Esophagus (tissue), 2 donors: ENCODE results near the gene EXOC2. TPM values are rescaled to one million over a fixed set of nuclear protein-coding genes. Genes with fewer than 3 reads are reported as not detected.

Experiments used
- H3K27ac ChIP-seq, 2 donors: one replicate each; pipeline ENCODE4 v1.5.1; 2013; ENCODE audit warnings: low read depth in 2 of 2, mild to moderate bottlenecking in 2 of 2, inconsistent platforms in 1 of 2, low read length in 1 of 2, moderate library complexity in 1 of 2
- H3K27me3 ChIP-seq, 2 donors: one replicate each; pipeline ENCODE4 v1.6.1; 2013; ENCODE audit warnings: low read length in 2 of 2, control low read depth in 1 of 2, mild to moderate bottlenecking in 1 of 2; ENCODE audit not compliant: insufficient read depth in 2 of 2, control insufficient read depth in 1 of 2
- H3K36me3 ChIP-seq, 2 donors: one replicate each; pipeline ENCODE4 v1.6.1; 2013; ENCODE audit warnings: low read length in 1 of 2; ENCODE audit not compliant: control insufficient read depth in 2 of 2, insufficient read depth in 2 of 2
- H3K4me1 ChIP-seq, 2 donors: one replicate each; pipeline ENCODE4 v1.6.1; 2013; ENCODE audit warnings: low read length in 1 of 2; ENCODE audit not compliant: control insufficient read depth in 2 of 2, insufficient read depth in 2 of 2
- H3K4me3 ChIP-seq, 2 donors: one replicate each; pipeline ENCODE4 v1.5.1; 2013; ENCODE audit warnings: low read length in 2 of 2, mild to moderate bottlenecking in 2 of 2, low read depth in 1 of 2, moderate library complexity in 1 of 2
- H3K9me3 ChIP-seq, 2 donors: one replicate each; pipeline ENCODE4 v1.6.1; 2013; ENCODE audit warnings: mild to moderate bottlenecking in 2 of 2, low read depth in 1 of 2, low read length in 1 of 2, moderate library complexity in 1 of 2; ENCODE audit not compliant: control insufficient read depth in 2 of 2, insufficient read depth in 1 of 2
- WGBS, 2 donors: extraction: QIAGEN DNeasy Blood & Tissue Kit; methylation state at CpG; one replicate each; pipeline ENCODE4 v1.1.7; 2013; 5-methylcytosine and 5-hydroxymethylcytosine counted together
- polyA plus RNA-seq, 2 donors: library from polyadenylated mRNA; stranded (reverse); fragments of 200-250 nt; gene quantifications; one replicate each; pipeline ENCODE4 v1.2.3, GENCODE V29; 2013
- donor health status: healthy with polysubstance abuse.
- donor health status: Bipolar disorder and iron deficiency.

EXOC2 gene
- polyA plus RNA-seq, 2 donors = 5.0 to 9.5 TPM

GRCh38 chr6:710601-711571 is 17.9 kb upstream of the EXOC2 start:
- Histone ChIP-seq H3K9me3 (no peaks in the 10 kb centered on the region), H3K27ac (peak overlapping the region; percentile 94 to 97), H3K4me3 (peak overlapping the region; percentile 64 to 76), H3K4me1 (peaks cover 0 to 4% of the 10 kb centered on the region in 2 donors), H3K36me3 (no peaks in the 10 kb centered on the region), H3K27me3 (no peaks in the 10 kb centered on the region)
- WGBS, 2 donors = 1 to 2% methylated on average over 55 of the region's 55 CpGs

GRCh38 chr6:709471-710056 is 16.6 kb upstream of the EXOC2 start:
- H3K9me3 ChIP-seq = no peaks in the 10 kb centered on the region
- 87 to 89% methylated on average over 3 of the region's 3 CpGs for WGBS, 2 donors
- H3K36me3 ChIP-seq = no peaks in the 10 kb centered on the region
- no peaks in the 10 kb centered on the region for H3K27me3 ChIP-seq
- H3K4me1 ChIP-seq = peaks cover 0 to 4% of the 10 kb centered on the region in 2 donors
- H3K4me3 ChIP-seq = no peak overlapping the region
- H3K27ac ChIP-seq = no peak overlapping the region

- Histone ChIP-seq H3K36me3 (no peaks in the 10 kb centered on the region), H3K27me3 (no peaks in the 10 kb centered on the region), H3K4me1 (peaks cover 0 to 4% of the 10 kb centered on the region in 2 donors), H3K27ac (no peak overlapping the region), H3K9me3 (no peaks in the 10 kb centered on the region), H3K4me3 (no peak overlapping the region)
- WGBS, 2 donors = 67 to 78% methylated on average over 6 of the region's 6 CpGs
These were observed 15.3 kb upstream of the EXOC2 start for GRCh38 chr6:708237-708598.

GRCh38 chr6:707576-708236 is 14.8 kb upstream of the EXOC2 start:
- H3K4me1 ChIP-seq = peaks cover 0 to 4% of the 10 kb centered on the region in 2 donors
- H3K36me3 ChIP-seq = no peaks in the 10 kb centered on the region
- H3K4me3 ChIP-seq = no peak overlapping the region
- no peaks in the 10 kb centered on the region for H3K27me3 ChIP-seq
- no peak overlapping the region for H3K27ac ChIP-seq
- H3K9me3 ChIP-seq = no peaks in the 10 kb centered on the region
- WGBS, 2 donors = 90% methylated on average over 10 of the region's 10 CpGs

- no peaks in the 10 kb centered on the region for H3K27me3 ChIP-seq
- peaks cover 0 to 4% of the 10 kb centered on the region in 2 donors for H3K4me1 ChIP-seq
- 80 to 86% methylated on average over 8 of the region's 8 CpGs for WGBS, 2 donors
- no peaks in the 10 kb centered on the region for H3K36me3 ChIP-seq
- no peak overlapping the region for H3K27ac ChIP-seq
- H3K9me3 ChIP-seq = no peaks in the 10 kb centered on the region
- no peak overlapping the region for H3K4me3 ChIP-seq
These were observed 14.0 kb upstream of the EXOC2 start for GRCh38 chr6:706819-707381.

- Histone ChIP-seq H3K27me3 (no peaks in the 10 kb centered on the region), H3K27ac (no peak overlapping the region), H3K36me3 (no peaks in the 10 kb centered on the region), H3K4me3 (no peak overlapping the region), H3K9me3 (no peaks in the 10 kb centered on the region), H3K4me1 (peaks cover 0 to 4% of the 10 kb centered on the region in 2 donors)
- 85 to 86% methylated on average over 6 of the region's 6 CpGs for WGBS, 2 donors
These were observed 13.2 kb upstream of the EXOC2 start for GRCh38 chr6:706146-706545.

- WGBS, 2 donors = 39 to 40% methylated on average over 4 of the region's 4 CpGs
- Histone ChIP-seq H3K27ac (no peak overlapping the region), H3K4me1 (peaks cover 0 to 4% of the 10 kb centered on the region in 2 donors), H3K27me3 (no peaks in the 10 kb centered on the region), H3K4me3 (no peak overlapping the region), H3K9me3 (no peaks in the 10 kb centered on the region), H3K36me3 (no peaks in the 10 kb centered on the region)
These were observed 12.1 kb upstream of the EXOC2 start for GRCh38 chr6:705047-705446.

GRCh38 chr6:704046-704445 is 11.1 kb upstream of the EXOC2 start:
- Histone ChIP-seq H3K36me3 (no peaks in the 10 kb centered on the region), H3K27me3 (no peaks in the 10 kb centered on the region), H3K4me1 (peaks cover 0 to 4% of the 10 kb centered on the region in 2 donors), H3K9me3 (no peaks in the 10 kb centered on the region), H3K4me3 (no peak overlapping the region), H3K27ac (no peak overlapping the region)
- WGBS, 2 donors = 80 to 83% methylated on average over 6 of the region's 6 CpGs

GRCh38 chr6:703552-703951 is 10.6 kb upstream of the EXOC2 start:
- H3K27me3 ChIP-seq = no peaks in the 10 kb centered on the region
- no peaks in the 10 kb centered on the region for H3K36me3 ChIP-seq
- no peak overlapping the region for H3K4me3 ChIP-seq
- H3K9me3 ChIP-seq = no peaks in the 10 kb centered on the region
- 83 to 86% methylated on average over 3 of the region's 3 CpGs for WGBS, 2 donors
- no peak overlapping the region for H3K27ac ChIP-seq
- H3K4me1 ChIP-seq = peaks cover 0 to 4% of the 10 kb centered on the region in 2 donors
